Transverse colon (tissue), 3 donors: Measurements from ENCODE around the gene RERE.

Experiments used
- POLR2A ChIP-seq: fragments of 450-650 bp; IDR thresholded peaks from one replicate; pipeline ENCODE4 v1.6.1; 2016; ENCODE audit warnings: antibody characterized with exemption, mild to moderate bottlenecking, moderate library complexity
- TF ChIP-seq, protein P1 (sequence below), 5 experiments: fragments of 200-600 bp in 3 of 5; fragments of 450-650 bp in 2 of 5; sonication (generic) in 3 of 5; IDR thresholded peaks; 1 replicate in 2 of 5; 2 replicates in 3 of 5; pipeline ENCODE4 v1.5.1; 2016 to 2017; ENCODE audit warnings: antibody characterized with exemption in 5 of 5, inconsistent platforms in 3 of 5, mild to moderate bottlenecking in 2 of 5, moderate library complexity in 1 of 5

DNA sequence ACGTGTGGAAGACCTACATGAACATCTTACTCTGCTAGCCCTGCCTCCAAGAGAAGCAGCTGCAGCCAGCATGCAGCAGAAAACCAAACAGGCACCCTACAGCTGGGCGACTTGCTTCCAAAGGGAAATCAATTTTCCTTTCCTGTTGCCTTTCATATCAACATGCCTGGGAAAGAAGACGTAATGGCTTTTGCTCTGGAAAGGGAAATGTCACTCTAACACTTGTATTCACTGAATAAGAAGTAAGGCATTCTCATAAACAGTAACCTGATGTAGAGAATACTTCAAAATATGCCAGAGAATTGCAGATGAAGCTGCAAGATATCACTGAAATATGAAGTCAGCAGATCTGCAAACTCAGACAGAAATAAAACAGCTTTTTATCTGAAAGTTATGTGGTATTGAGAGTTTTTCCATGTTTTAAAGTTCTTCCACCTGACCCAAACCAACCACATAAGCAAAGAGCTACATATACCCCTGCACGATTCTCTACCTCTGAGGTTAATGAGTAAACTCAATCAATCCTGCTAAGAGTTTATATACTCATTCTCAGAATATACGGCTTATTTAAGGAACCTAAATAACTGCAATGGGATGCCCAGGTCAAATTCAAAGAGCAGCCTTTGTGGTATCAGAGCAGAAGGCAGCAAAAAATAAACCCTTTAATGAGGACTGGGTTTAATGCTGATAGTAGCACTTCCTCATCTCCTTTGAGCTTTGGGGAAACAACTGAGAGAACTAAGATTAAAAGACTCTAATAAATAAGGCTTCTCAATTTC, 150.9 kb downstream of the RERE start:
- TF ChIP-seq POLR2A, result no peak
- TF ChIP-seq, protein P1, sequence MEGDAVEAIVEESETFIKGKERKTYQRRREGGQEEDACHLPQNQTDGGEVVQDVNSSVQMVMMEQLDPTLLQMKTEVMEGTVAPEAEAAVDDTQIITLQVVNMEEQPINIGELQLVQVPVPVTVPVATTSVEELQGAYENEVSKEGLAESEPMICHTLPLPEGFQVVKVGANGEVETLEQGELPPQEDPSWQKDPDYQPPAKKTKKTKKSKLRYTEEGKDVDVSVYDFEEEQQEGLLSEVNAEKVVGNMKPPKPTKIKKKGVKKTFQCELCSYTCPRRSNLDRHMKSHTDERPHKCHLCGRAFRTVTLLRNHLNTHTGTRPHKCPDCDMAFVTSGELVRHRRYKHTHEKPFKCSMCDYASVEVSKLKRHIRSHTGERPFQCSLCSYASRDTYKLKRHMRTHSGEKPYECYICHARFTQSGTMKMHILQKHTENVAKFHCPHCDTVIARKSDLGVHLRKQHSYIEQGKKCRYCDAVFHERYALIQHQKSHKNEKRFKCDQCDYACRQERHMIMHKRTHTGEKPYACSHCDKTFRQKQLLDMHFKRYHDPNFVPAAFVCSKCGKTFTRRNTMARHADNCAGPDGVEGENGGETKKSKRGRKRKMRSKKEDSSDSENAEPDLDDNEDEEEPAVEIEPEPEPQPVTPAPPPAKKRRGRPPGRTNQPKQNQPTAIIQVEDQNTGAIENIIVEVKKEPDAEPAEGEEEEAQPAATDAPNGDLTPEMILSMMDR (IDR thresholded peaks at IDR 0.05), result no peak
